NCI-H1417 (cell line): Measurements from ENCODE around the gene ACSM5.
"Not testable (repeated sequence)": the region's sequence is repeated elsewhere in the genome, so short reads cannot be mapped to it uniquely, and the experiment has no call there.

Experiments
- DNase-seq, 3 experiments: peaks; one replicate each; lab custom pipeline; 2025; lab: John Stamatoyannopoulos, UW

ACSM5 gene

DNA sequence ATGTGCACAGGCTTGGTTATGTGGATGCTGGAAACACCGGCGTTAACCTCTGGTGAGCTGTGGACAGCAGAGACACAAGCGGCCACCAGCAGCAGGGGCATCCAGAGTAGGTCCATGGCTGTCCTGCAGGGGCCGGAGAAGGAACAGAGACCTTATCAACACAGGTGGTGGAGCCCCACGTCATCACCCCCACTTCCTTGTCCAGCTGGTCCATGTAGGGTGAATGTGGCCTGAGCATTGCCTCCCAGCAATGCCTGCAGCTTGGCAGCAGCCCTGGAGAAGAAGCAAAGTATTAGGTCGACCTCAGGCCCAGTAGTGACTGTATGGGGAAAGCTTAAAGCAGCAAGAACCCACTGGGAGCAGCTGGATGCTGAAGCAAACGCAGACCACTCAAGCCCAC lies 10.1 kb upstream of the ACSM5 start:
- no peak for DNase-seq

DNA sequence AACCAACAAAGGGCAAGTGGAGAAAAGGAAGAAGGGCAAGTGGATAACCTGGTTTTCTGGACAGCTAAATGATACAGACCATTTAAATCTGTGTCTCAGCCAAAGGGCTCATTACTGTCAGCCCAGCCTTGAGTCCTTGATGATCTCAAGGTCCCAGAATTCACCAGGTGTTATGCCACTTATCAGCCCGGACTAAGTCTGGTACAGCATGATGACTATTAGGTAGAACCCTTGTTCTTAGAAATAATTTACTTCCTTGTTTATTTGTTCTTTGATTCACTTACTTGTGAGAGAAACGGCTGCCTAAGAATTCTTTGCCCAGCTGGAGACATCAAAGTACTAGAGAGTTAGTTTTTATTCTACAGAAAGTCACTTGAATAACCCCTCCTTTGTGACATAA lies 8.3 kb upstream of the ACSM5 start:
- DNase-seq, result no peak

DNA sequence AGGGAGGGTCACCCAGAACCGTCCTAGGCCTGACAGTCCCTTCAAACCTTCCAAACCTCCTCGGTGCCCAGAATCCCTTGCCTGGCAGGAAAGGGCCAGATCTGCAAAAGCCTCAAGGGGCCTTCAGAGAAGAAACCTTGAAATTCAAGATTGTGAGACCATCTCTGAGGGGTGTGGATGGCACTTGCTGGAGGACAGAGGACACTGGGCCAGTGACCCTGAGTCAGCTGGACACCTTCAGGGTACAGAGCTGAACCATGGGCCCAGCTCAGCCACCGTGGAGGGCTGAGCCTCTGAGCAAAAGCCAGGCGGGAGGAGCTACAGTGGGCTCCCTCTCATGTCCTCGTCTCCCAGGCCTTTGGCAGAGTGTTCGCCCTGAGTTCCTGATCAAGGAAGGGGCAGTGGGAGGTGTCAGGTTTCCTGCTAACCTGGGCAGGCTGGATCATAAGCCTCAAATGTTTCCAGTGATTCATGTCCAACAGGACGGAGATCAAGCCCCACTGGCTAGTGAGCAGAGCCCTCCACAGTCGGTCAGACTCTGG lies 7.8 kb upstream of the ACSM5 start:
- no peak for DNase-seq

DNA sequence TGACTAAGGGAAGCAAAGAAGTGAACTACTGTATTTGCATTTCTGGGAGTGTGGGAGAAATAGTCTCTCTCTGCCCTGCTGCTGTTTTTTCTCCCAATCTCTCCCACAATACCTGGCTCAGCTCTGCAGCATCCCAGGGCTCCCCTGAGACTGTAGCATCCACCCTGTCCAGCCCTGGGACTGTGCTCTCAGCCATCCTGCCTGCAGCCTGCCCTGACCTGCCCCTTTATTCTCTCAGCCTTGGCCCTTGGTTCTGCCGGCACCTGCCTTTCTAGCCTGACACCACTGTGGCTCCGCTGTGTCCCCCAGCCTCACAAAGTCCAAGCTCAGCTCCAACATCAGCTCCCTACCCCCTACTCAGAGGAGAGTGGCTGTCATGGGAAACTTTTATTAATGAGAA lies 6.7 kb upstream of the ACSM5 start:
- no peak for DNase-seq

DNA sequence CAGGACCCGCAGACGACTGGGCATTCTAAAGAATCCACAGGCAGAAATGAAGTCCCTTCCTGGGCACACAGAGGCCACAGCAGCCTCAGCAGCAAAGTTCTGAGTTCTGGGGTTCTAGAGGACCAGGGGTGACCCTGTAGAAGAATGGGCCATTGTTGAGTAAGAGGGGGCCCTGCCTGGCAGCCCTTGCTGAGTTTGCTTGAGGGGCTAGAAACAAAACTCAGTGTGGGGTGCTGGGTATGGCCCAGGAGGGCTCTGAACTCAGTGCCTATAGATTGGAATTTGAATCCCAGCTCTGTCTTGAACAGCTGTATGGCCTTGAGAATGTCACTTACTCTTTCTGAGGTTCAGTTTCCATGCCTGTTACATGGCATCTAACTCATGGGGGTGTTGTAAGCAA lies 4.7 kb upstream of the ACSM5 start, which contains the start of gene PDILT:
Gene PDILT, minus strand, starts transcription at position 101 of the 400 bp plus-strand sequence. CDS start 5,437 bp downstream, outside the sequence.
- no peak for DNase-seq

DNA sequence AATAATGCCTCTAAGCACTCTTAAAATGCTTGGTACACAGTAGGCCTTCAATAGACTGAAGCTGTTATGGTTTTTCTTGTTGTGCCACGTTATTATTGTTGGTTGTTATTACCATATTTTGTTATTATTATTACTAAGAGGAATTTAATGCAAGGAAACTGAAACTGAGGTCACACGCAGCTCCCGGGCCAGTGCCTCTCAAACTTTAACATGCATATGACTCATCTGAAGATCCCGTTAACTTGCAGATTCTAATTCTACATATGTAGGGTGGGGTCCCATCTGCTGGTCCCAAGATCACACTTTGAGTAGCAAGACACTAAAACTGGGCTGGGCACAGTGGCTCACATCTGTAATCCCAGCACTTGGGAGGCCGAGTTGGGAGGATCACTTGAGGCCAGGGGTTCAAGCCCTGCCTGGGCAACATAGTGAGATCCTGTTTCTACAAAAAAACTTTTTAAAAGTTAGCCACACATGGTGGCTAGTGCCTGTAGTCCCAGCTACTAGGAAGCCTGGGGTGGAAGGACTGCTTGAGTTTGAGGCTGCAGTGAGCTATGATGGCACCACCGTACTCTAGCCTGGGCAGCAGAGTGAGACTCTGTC lies 888 bp downstream of the ACSM5 start:
- no peak for DNase-seq

DNA sequence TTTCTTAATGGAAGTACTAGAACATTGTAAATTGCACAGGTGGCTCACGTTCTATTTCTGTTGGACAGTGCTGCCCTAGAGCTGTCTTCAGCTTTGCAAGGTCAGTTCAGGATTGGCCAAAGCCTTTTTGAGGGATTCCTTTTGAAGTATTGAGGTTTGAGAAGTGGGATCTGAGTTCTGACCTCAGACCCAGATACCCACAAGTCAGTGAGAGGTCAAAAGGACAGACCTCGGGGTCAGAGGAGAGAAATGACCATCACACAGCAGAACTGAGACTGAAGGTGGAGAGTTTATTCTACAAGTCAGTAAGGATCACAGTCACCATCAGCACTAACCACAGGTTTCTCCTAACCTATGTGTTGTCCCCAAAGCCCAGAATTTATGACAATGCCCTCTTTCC lies 1.7 kb downstream of the ACSM5 start:
- DNase-seq, result no peak

DNA sequence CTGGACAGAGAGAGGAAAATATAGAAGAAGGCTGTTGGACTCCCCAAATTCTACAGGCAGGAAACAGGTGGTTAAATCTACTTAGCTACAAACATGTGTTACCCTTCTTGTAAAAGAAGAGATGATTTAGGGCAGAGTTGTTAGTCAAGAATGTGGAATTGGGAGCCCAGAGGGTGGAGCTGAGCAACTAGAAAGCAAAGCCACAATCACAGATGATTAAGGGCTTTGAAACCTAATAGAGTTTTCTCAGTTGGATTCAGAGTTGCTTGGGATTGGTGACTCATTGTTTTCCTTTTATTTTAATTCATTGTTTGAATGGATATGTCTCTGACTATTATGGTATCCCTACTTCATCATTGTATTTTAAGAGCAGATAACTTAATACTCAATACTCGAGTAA lies 6.2 kb downstream of the ACSM5 start:
- no peak for DNase-seq

DNA sequence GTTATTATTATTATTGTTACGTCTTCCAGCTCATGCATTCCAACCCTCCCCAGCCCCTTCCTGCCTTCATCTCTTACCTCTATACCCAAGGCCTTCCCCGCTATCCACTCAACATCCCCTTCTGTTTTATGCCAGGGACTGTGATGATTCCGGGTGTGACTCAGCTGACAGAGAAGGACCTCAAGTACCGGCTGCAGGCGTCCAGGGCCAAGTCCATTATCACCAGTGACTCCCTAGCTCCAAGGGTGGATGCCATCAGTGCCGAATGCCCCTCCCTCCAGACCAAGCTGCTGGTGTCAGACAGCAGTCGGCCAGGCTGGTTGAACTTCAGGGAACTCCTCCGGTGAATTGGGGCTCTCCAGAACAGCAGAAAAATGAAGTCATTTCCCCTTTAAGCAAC lies 9.8 kb downstream of the ACSM5 start:
- not testable (repeated sequence) for DNase-seq

DNA sequence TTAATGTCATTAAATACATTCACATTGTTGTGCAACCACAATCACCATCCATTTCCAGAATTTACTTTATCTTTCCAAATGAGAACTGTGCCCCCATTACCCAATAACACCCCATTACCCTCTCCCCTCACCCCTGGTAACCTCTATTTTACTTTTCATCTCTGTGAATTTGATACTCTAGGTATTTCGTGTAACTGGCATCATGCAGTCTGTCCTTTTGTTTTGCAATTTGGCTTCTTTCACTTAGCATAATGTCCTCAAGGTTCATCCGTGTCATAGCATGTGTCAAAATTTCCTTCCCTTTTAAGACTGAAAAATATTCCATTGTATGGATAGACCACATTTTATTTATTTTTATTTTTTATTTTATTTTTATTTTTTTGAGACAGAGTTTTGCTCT lies 12.4 kb downstream of the ACSM5 start:
- DNase-seq, result not testable (repeated sequence)

DNA sequence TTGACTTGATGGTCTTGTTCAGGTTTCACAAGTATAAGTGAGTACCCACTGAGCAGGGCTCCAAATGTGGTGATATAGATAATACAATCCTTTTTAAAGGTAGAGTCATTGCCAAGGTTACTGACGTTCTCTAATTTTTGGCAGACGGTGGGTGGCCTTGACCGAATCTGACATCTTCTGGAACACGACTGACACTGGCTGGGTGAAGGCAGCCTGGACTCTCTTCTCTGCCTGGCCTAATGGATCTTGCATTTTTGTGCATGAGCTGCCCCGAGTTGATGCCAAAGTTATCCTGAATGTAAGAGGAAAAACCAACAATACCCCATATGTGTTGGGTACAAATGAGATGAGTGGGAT lies 14.4 kb downstream of the ACSM5 start:
- DNase-seq, result not testable (repeated sequence)

DNA sequence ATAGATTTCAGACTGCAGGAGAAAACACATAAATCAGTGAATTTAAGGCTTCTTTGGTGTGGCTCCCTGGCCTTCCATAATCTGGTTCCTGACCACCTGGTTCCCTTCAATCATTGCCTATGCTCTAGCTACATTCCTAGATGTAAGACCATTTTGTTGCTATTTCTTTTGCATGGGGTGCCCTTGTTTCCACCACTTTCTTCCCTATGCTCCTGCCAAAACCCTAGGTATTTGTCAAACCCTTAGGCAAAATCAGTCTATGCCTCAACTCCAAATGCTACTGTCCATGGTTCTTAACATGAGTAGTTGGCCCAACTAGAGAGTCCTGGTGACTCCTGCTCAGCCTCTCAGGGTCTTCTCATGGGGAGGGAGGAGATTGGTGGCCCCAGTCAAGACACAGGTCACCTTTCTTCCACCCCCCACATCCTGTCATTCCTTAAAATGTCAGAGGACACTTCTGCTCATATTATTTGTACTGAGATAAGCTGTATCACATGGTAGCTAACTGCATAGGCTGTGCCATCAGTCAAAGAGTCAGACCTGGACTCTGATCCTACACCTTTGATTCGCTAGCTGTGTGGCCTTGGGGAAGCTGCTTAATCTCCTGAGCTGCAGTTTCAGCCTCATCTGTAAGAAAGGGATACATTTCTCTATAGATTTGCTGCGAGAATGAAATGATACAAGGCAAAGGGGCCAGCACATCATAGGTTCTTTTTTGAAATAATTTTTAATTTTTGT lies 15.0 kb downstream of the ACSM5 start:
- DNase-seq, result no peak

DNA sequence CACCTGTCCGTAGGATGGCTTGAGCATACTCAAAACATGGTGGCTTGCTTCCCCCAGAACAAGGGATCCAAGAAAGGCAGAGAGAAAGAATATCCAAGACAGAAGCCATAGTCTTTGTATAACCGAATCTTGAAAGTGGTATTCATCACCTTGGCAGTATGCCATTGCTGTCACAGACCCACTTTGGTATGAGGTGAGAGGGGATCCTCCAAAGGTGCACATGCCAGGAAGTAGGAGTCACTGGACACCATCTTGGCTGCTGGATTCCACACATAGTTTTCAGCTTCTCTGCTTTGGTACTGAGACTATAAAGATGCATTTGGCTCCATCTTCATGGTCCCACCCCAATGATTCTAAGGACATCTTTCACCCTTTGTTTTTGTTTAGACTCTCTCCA lies 18.1 kb downstream of the ACSM5 start:
- not testable (repeated sequence) for DNase-seq

DNA sequence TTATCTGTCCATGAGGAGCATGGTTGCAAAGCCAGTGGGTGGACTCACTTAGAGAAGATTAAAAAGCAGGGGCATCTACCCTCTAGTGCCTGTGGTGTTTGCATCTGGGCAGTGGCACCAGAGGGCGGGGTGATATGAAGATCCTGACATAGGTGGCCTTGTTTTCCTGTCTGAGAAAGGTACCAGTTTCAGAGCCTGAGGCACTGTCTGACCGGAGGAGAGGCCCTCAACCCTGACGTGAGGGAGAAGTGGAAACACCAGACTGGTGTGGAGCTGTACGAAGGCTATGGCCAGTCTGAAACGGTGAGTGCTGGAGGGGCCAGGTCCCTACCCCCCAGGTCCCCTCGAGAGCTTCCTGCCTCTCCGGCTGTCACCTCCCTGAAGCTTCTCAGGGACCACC lies 20.2 kb downstream of the ACSM5 start:
- not testable (repeated sequence) for DNase-seq

DNA sequence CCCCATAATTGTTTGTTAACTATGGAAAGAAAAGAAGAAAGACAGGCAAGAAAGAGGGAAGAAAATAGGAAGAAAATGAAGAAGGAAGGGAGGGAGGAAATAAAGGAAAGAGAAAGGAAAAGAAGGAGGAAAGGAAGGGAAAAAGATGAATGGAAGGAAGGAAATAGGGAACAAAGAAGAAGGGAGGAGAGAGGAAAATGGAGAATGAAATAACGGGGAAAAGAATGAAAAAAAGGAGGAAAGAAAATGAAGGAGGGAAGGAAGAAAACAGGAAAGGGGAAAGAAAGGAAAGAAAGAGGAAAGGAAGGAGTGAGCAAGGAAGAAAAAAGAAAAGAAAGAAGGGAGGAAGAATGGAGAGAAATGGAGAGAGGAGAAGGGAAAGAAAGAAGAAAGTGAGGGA lies 21.1 kb downstream of the ACSM5 start:
- not testable (repeated sequence) for DNase-seq

DNA sequence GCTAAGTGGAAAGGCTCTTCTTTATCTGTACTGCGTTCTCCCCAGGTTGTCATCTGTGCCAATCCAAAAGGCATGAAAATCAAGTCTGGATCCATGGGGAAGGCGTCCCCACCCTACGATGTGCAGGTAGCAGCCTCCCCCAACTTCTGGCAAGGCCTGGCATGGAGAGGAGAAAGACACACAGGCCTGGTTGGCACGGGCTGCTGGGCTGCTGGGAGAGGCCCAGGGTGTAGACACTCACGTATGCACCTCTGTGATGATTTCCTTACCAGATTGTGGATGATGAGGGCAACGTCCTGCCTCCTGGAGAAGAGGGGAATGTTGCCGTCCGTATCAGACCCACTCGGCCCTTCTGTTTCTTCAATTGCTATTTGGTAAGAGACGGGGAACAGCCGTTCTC lies 21.6 kb downstream of the ACSM5 start:
- DNase-seq, result no peak

DNA sequence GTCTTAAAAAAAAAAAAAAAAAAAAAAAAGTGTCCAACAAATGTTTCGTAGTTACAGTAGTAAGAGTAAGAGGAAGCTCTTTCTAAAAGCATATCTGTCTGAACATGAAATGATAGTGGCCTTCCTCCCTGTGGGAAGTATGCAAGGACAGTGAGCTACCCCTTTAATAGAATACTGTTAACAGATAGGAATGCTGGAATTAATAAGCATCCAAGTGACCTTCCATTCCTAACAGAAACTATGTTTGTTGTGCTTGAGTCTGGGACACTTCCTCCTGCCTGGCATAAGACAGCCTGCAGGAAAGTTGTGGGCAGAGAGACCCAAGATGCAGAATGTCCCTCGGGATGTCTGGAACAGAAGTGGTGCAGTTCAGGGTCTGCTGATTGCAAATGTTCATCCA lies 29.6 kb downstream of the ACSM5 start:
- not testable (repeated sequence) for DNase-seq

DNA sequence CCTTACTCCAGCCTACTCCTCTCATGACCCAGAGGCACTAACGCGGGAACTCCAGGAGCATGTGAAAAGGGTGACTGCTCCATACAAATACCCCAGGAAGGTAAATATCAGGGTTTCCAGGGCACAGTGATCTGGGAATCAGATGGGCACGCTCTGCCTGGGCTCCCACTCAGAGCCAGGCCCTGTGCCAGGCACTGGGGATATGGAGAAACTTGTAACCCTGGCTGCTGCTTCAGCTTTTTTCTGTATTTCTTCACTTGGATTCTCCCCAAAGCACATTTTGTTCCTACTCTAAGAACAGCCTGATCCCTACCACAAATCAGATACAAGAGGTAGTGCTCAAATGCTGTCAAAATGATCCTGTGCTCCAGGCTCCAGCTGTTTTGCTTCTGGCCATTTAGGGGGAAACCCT lies 30.5 kb downstream of the ACSM5 start:
- not testable (repeated sequence) for DNase-seq

DNA sequence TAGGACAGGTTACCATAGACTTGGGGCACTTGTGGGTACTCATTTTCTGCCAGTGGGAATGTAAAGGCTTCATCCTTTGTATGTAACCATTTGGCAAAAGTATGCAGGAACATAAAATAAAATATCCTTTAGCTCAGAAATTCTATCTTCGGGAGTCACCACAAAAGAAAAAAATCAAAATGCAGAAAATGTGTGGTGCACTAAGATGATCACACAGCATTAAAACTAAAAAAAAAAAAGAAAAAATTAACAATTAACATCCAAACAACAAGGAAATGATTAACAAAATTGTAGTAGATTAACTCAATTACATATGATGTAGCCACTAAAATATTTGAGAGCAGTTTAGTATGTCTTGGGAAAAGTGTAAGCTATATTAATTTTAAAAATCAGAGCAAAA lies 31.4 kb downstream of the ACSM5 start:
- not testable (repeated sequence) for DNase-seq

DNA sequence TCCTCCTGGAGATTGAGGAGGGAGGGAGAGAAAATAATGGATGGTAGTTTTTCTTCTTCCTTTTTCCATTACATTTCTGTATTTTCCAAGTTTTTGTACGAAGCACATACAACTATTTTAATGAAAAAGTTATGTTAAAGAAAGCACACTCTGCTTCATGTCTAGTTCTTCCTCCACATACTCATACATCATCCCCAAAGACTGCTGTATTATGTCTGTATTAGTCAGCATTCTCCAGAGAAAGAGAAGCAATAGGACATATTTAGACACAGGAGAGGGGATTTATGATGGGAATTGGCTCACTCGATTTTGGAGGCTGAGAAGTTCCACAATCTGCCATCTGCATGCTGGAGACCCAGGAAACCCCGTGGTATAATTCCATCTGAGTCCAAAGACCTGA lies 31.9 kb downstream of the ACSM5 start:
- DNase-seq, result no peak

DNA sequence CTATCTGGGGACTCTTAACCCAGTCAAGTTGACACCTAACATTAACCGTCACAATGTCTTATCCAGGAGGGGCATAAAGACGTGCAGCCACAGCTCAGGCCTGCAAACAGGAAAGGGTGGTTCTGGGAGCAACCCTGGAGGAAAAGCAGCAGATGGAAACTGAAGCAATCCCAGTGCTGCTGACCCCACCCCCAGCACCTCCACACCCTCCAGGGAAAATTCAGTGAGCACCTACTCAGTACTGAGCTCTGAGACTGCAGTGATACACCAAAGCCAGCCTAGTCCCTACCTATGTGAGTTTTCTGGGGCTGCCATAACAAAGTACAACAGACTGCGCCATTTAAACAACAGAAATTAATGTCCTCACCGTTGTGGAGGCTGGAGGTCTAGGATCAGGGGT lies 32.5 kb downstream of the ACSM5 start:
- DNase-seq, result not testable (repeated sequence)

DNA sequence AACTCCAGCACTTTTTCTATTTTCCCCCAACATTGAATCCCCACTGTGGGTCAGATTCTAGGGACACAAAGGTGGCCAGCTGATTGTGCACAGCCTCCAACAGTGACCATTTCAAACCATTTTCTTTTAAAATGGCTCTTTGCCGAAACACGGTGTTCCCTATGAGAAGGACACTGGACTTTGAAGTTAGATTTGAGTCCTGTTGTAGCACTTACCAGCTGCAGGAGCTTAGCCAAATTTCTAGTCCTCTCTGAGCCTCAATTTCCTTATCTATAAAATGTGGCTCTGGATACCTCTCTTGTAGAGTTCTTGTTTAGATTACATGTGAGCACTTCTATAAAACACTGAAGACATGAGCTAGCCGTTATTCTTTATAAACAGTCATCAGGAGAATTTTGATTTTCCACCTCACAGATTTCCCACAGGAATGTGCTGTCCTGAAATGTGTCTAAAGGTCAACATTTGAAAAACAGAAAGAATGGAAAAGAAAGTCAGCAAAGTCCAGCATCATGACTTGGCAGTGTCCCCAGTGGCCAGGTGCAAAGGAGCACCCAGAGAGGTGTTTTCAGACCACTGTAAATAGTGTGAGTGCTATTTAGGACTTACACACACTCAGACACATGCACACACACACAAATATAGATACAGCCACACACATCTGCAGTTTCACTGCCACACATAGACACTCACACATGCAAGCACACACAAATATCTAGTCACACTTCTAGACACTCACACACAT lies 37.5 kb downstream of the ACSM5 start:
- not testable (repeated sequence) for DNase-seq

DNA sequence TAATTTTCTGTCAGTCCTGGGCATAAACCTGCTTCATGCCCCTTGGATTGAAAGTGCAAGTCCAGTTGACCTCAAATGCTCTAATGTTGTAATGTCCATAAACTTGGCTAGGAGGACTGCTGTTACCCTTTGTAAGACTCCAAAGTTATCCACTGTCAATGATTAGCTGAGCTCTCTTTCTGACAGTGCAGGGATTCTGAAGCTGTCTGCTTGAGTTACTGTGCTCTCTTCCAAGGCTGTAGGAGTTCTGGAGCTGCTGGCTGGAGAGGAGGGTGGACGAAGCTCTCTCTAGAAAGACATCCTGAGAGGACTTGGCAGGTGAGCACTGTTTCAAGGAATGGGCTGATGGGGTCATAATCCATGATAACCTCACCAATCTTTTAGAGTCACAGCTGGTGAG lies 42.0 kb downstream of the ACSM5 start, which contains the start of gene ACSM2A:
Gene ACSM2A, plus strand, starts transcription at position 158 of the 400 bp plus-strand sequence. CDS start 8,594 bp downstream, outside the sequence.
- DNase-seq, result not testable (repeated sequence)
